Medulla oblongata (tissue), 1 donor: ENCODE data around the gene BHLHE41.
A peak's percentile ranks its signal among the peaks of the same experiment; 100 is the strongest.

ENCODE experiments used
- DNase-seq: peaks from one replicate; pipeline ENCODE4 v3.0.0-alpha.2; 2015; ENCODE audit errors: extremely low spot score

BHLHE41 gene

DNA sequence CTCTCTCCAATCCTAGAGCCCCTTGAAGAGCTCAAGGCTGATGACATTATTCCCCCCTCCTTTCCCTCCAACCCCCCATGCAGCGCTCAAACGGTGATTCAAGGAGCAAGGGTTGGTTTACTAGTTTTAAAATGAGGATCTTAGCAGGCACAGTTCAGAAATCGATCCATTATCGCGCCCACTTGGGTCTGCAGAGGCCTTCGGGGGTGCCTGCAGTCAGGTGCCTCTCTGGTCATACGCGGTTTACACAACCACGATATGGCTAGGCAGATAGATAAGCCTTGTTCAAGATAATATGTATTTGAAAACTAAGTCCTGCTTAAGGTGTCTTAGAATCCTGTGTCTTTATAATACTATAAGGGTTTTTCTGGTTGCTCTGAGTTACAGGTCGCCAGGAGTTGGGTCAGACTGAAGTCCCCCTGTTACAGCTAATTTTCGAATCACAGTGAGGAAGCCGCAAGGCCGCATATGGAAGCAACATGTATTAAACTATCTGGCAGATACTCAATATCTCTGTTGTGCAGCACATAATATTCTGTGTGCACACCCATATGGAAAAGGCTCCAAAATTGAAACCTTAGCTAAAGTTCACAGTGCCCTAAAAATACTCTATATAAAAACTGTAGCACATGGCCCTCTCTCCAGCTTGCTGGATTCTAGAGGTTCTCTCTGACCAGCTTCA is 10.0 kb downstream of the BHLHE41 start:
- no peak for DNase-seq

DNA sequence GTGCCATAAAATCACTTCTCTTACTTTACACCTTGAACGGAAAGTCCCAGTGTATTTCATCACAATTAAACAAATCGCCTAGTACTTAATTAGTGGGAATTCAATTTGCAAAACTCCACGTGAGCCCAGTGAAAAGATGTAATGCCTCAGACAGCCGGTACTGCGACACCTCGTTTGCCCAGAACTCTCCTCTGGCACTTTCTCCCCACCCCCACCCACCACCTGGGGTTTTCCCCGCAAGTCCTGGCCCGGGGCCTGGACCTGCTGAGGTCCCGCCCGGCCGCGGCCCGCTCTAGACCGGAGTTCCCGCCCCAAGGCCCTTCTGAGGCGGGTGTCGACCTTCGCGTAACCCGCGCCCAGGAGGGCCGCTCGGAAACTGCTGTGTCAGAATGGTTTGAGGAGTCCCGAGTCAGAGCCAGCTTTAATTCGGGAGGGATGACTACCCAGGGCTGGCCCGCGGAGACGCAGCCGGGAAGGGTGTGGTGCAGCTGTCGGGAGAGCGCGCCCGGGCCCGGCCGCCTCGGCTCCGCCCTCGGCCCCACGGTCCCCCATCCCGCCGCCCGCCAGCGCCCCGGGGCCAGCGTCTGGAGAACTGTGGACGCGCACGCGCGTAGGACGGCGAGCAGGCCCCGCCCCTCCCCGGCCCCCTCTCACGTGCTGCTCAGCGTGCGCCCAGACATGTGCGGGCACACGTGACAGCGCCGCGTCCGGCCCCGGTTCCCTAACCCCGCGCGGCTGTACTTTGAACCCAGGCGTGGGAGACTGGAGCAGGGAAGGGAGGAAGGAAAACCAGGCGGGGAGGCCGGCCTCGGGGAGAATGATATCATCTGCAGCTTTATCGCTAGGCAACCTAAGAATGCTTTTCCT is 10.8 kb downstream of the BHLHE41 start:
- DNase-seq, result peak; percentile 93

DNA sequence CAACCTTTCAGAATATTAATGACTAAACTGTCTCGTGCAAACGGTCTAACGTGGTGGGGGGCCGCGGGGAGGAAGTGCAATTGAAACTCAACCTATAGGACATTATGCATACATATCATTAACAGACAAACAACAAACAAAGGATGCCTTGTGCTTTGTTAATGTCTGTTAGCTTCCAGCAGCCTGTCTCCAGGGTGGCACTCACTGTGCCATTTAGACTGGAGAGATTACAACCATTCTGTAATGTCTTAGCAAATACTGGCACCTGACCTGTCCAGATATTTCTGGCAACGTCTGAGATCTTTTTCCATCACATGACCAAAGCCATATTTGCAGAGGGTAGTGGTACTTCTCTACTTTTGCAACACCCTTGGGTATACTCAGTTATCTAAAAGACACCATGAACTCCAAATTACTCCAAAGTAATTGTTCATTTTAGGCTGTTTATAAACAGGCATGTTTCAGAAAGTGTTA is 11.6 kb downstream of the BHLHE41 start:
- peak; percentile 81 for DNase-seq

DNA sequence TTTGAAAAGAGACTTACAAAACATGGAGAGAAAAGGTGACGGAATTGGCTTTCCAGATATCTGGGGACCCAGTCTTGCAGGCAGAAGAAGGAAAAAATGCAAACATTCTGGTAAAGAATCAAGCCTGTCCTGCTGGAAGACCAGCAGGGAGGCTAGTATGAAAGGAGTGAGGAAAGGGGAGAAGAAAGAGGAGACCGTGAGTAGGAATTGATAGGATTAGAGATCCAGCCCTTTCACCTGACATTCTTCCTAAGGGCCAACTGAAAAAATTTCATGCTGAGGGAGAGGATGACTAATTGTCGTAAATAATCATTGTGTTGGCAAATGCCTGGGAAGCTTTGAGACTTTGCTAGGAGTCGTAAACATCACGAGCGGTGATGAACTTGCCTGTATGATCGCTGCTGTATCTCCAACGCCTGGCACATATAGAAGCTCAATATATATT is 12.1 kb downstream of the BHLHE41 start:
- DNase-seq, result no peak

DNA sequence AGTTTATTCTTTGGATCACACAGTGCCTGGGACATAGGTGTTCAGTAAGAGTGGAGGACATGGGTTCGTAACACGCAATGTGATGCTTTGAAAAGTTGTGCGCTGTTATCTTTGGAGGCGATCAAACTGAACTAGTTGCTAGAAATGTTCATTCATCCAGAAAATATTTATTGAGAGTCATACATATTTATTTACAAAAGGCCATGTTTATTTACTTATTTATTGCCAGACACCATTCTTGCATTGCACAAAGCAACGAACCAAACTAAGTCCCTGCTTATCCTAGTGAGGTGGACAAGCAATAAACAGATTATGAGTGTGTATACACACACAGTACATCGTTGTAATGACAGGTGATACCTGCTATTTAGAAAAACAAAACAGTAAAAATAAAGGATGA is 12.6 kb downstream of the BHLHE41 start:
- no peak for DNase-seq

DNA sequence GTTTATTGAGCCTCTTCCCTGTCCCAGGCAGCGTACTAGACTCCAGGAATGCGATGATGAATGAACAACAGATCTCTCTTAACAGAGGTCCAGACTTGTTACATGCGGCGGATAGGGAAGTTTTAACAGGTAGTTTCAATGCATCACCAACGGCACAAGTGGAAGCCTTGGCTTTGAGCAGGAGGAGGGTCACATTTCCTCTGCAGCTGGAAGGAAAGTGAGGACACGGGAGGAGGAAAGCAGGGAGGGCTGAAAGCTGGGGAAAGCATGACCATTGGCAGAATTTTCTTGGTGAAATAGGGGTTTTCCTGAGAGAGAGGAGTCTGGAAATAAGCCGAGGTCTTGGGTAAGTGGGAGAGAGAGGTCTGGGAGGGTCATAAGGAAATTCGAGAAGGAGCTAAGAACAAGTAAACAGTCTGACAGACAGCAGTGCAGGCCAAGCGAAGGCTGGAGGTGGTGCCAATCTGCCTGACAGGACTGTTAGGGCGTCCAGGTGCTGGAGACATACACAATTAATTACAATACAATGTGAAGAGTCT is 15.4 kb downstream of the BHLHE41 start:
- DNase-seq, result no peak

- no peak for DNase-seq
Measured at GRCh38 chr12:26108915-26109314, 15.9 kb downstream of the BHLHE41 start.

DNA sequence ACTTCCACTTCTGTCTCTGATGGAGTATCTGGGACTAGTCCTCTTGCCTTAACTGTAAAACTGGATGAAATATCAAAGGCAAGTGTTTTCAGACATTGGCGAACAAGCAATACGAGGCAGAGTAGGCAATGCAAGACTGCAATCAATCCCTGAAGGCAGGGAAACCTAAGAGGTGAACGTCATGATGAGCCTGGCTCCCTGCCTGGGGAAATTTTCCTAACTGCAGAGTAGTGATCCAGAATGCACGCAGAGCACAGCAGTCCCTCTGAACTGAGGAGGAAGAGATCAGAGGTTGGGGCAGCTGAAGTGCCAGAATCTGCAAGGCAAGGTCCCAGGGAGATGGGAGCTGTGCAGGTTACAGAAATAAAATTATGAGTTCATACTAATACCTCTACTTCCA is 18.5 kb downstream of the BHLHE41 start:
- DNase-seq, result no peak

DNA sequence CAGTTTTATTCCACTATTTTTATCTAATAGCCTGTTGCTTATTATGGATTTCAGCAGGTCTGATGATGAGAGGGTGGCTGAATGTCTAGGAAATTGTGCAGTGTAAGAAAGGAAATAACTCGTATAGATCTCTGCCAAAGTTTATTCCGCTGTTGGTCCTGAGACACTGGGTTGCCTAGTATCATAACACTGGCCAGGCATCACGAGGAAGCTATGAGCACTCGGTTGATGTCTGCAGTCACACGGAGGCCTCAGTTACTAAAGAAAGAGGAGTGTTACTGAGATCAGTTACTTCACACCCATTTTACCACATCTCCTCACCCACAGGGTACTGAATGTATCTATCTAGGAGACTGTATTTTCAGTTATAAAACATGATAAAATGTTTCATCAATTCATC is 21.9 kb downstream of the BHLHE41 start:
- DNase-seq, result no peak

DNA sequence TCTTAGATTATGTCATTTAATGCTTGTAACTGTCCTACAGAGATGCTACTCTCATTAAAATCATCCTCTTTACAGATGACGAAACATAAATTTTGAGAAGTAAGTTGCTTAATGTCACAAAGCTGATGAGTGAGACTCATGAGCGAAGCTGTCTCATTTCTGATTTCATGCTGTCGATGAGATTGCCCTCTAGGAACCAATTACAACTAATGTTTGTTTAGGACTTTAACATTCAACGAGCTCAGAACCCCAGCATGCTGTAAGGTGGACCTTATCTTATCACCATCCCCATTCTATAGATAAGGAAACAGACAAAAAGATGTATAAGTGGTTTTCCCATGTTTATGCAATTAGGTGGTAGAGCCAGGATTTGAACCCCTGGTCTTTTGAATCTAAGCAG is 23.1 kb downstream of the BHLHE41 start:
- no peak for DNase-seq

DNA sequence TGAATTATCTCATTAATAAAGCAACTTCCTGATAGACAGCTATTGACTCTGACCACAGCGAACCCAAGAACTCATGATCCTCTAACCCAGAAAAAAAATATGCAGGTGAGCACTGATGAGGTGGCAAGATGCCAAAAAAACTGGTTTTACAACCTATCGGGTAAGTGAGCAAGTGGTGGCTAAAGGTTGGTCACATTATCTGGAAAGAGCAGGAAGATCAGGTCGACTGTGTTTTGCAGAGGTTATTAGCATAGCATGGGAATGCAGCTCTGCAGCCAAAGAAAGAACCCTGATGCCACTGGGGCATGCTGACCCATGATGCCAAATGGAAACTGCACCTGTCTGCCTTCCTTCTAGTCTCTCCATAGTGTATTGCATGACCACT is 23.5 kb downstream of the BHLHE41 start:
- DNase-seq, result no peak

GRCh38 chr12:26100666-26101349 is 24.0 kb downstream of the BHLHE41 start:
- no peak for DNase-seq

GRCh38 chr12:26097046-26097878 is 27.6 kb downstream of the BHLHE41 start:
- DNase-seq, result peak; percentile 94

DNA sequence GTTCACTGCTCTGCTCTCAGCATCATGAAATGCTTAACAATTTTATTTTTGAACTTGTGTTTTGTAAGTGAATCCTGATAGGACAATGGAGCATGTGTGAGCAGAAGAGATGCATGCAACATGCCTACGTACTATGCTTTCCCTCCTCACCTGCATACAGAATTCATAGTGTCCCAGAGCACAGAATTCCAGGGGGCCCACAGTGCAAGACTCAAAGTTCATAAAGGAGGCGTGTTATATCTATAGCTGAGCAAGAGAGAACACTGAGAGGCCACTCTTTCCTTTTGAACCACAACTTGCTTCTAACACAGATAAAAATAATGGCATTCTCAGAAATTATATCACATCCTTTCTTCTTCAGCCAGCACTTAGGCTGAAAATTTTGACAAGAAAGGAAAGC is 28.8 kb downstream of the BHLHE41 start:
- no peak for DNase-seq

DNA sequence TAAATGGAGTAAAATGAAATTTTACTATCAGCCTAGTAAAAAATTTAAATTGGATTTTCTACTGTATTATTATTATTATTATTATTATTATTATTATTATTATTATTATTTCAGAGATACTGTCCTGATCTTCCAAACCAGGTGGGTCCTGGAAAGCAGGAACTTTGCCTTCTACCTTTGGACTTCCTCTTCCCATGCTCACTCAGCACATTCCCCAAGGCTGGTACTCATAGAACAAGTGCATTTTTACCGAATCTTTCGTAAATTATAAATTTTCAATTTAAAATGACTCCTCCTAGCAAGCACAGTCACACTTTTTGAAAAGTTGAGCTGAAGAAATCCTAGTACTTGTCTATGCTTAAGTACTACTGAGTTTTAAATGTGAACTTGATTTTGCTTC is 29.7 kb downstream of the BHLHE41 start:
- DNase-seq, result no peak

DNA sequence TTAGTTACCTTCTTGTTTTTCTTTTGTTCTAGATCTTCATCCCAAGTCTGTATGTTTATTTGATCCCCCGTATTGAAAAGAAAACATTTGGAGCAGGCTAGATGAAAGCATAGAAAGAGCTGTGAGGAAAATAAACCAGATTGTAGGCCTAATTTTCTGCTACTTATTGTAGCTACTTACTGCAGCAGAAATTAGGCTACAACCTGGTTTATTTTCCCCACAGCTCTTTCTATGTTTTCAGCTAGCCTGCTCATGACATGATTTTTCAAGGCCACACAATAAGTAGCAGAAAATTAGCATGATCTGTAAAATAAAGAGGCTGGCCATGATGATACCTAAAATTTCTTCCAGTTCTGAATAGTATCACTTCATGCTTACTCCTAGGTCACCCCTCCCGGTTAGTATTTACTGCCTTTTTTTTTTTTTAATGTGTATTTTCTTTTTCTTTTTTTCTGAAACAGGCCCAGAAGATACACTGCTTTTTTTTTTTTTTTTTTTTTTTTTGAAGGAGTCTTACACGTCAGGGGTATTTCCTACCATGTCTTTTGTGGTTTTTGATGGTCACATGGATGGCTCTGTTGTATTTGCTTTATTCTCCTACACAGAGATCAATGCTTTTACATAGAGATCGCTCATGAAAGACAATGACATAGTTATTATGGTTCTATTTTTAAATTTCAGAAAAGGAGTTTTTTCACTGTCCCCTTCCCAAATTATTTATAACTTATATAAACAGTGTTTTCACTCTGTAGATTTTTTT is 32.3 kb downstream of the BHLHE41 start:
- DNase-seq, result no peak

- DNase-seq, result peak; percentile 54
Measured at GRCh38 chr12:26091822-26092221, 33.0 kb downstream of the BHLHE41 start.

DNA sequence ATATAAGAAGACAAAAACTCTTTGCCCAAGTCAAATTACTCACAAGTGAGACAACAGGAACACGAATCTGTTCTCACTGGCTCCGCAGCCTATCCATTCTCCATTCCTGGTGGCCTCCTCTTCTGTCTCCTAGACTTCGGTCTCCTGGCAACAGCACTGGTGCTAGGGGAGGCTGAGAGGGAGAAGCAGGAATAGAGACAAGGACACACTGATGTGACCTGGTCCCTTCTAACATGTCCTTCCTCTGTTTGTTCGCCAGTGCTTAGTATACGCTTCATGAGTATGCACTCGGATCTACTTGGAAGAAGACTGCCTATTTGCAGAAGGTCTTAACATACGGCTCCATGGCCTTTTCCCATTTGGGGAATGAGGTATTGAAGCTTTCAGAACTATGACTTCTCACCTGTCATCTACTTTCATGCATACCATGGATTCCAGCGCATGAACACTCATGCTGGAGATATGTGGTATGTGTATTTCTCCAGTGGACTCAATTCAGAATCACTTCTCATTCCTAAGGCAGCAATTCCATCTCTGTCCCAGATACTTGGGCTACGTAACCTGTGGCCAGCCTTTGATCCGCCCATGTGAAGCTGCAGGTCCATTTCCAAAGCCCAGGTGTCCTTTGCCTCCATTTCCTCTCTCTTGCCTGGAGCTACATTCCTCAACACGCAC is 33.9 kb downstream of the BHLHE41 start:
- DNase-seq, result no peak

GRCh38 chr12:26088998-26089397 is 35.8 kb downstream of the BHLHE41 start:
- no peak for DNase-seq

DNA sequence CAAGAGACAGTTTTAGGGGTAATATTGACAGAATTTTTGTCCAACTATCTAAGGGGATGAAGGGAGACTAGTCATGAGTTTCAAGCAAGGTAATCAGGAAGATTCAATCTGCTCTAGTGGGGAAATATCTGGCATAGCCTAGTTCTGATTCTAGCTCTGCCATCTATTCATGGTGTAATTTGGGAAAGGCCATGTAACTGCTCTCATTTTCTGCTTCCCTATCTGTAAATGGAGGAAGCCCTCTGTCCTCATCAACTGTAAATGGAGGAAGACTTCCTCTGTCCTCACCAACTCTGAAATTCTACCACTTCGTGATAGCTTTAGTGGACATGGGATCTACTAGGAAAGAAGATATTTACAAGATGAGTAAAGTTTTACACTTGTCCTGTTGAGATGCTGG is 37.9 kb downstream of the BHLHE41 start:
- DNase-seq, result no peak
